ENCODE results near the gene NCBP2L.

DNA sequence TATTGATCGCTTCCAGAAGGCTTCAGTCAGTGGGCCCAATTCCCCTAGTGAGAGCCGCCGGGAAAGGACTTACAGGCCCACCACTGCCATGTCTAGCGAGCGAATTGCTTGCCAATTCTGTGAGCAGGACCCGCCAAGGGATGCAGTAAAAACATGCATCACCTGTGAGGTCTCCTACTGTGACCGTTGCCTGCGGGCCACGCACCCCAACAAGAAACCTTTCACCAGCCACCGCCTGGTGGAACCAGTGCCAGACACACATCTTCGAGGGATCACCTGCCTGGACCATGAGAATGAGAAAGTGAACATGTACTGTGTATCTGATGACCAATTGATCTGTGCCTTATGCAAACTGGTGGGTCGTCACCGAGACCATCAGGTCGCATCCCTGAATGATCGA lies 63.4 kb downstream of the NCBP2L start:
- no peak for TF ChIP-seq CREB1 (IDR thresholded peaks at IDR 0.05; ENCODE audit: low read depth)
- no peak for TF ChIP-seq TEAD4 (IDR thresholded peaks at IDR 0.05)
